ENCODE data around the gene STXBP6. TPM values are rescaled to one million over a fixed set of nuclear protein-coding genes. Genes with fewer than 3 reads are reported as not detected.

Gene STXBP6
- total and polyA plus RNA-seq, 2 experiments from 2014 or later = 19.7 to 29.0 TPM

- TF ChIP-seq ZNF462 (CRISPR knock-in tag; IDR thresholded peaks at IDR 0.05) (no peak), REST (IDR thresholded peaks at IDR 0.05; ENCODE audit: unreplicated experiment) (no peak), EZH2phosphoT487 (IDR thresholded peaks at IDR 0.05; ENCODE audit: unreplicated experiment) (no peak), CREB1 (CRISPR knock-in tag; IDR thresholded peaks at IDR 0.05; ENCODE audit: low read depth) (no peak), STAT1 (IDR thresholded peaks at IDR 0.05; ENCODE audit: unreplicated experiment) (no peak), POLR2AphosphoS5 (IDR thresholded peaks at IDR 0.05; ENCODE audit: low read depth) (no peak), EZH2 (IDR thresholded peaks at IDR 0.05; ENCODE audit: low read depth, unreplicated experiment) (no peak)
These were observed 24.2 kb upstream of the STXBP6 start (continued) for GRCh38 chr14:25074099-25074685.

All from GM23338 (cell line).